GM19023 (cell line): ENCODE data around the gene CDX1.

ENCODE experiments used
- ATAC-seq: cut with Tn5 transposase; IDR thresholded peaks from one replicate; pipeline ENCODE4 v1.9.1; 2021; ENCODE audit warnings: mild to moderate bottlenecking, moderate library complexity; ENCODE audit not compliant: unreplicated experiment

CDX1 gene

DNA sequence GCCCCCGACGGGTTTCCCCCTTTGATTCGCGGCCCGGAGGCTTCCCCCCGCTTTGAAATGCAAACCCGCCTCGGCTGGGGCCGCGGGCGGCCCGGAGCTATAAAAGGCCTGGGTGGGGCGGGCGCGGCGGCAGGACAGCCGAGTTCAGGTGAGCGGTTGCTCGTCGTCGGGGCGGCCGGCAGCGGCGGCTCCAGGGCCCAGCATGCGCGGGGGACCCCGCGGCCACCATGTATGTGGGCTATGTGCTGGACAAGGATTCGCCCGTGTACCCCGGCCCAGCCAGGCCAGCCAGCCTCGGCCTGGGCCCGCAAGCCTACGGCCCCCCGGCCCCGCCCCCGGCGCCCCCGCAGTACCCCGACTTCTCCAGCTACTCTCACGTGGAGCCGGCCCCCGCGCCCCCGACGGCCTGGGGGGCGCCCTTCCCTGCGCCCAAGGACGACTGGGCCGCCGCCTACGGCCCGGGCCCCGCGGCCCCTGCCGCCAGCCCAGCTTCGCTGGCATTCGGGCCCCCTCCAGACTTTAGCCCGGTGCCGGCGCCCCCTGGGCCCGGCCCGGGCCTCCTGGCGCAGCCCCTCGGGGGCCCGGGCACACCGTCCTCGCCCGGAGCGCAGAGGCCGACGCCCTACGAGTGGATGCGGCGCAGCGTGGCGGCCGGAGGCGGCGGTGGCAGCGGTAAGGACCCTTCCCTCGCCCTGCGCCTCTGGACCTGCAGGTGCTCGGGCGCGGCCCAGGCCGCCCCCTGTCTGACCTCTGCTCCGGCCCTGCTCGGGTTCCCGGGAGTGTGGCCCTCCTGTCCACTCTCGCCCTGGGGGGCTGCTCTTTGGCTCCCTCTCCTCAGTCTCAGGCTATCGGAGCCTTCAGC, at the start of gene CDX1:
TSS of gene CDX1 (plus strand) at position 129 of the 862 bp plus-strand sequence. CDS start at position 228, 99 bp downstream.
- ATAC-seq: no peak

DNA sequence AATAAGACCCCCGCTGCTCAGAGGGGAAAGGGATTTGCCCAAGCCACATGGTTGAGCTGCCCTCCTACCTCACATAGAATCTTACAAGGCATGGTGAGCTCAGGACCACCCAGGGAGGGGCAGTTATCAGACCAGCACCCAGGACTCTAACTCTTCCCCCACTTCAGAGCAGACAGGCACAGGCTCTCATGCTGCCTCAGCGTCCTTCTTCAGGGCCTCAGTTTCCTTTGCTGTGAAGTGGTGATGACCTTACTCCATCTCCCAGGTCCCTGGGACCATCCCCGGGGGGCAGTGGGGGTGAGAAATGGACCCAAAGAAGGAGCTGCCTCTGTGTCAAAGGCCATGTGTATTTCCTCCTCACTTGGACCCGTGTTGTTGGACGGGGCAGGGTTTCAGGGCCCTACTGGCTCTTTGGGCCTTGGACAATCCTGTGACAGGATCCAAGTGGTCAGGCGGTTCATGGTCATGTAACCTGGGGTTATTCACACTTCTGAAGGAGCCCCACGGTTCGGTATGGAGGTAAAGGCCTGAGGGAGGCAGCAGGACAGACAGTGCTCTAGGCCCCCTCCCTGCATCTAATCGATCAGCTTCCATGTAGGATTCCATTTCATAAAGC, 48.5 kb upstream of the CDX1 start:
- ATAC-seq: no peak

DNA sequence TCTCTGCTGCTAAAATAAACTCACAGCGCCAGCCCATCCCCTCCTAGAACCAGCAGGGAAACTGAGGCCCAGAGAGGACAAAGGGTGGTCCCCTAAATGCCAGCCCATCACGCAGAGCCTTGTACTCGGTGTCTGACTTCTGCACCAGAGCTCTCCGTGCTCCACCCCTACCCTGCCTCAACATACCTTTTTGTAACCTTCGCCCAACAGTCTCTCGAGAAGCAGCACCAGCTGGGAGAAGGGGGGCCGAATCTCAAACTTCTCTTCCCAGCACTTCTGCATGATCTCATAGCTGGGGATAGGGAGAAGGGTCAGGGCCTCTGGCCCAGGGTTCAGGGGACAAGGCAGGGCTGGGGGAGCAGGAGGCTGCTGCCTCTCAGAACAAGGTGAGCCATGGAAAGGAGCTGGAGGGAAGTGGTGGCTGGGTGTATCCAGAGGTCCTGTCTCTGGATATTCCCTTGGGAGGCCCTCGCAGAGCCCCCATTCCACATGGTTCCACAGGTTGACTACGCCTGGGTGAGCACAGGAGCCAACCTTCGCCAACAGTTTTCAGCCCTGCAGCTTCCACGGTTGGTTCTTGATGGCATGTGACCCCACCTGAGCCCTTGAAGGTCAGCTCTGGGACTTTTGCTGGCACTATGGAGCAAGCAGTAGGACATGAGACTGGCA, 47.9 kb upstream of the CDX1 start:
- no peak for ATAC-seq

DNA sequence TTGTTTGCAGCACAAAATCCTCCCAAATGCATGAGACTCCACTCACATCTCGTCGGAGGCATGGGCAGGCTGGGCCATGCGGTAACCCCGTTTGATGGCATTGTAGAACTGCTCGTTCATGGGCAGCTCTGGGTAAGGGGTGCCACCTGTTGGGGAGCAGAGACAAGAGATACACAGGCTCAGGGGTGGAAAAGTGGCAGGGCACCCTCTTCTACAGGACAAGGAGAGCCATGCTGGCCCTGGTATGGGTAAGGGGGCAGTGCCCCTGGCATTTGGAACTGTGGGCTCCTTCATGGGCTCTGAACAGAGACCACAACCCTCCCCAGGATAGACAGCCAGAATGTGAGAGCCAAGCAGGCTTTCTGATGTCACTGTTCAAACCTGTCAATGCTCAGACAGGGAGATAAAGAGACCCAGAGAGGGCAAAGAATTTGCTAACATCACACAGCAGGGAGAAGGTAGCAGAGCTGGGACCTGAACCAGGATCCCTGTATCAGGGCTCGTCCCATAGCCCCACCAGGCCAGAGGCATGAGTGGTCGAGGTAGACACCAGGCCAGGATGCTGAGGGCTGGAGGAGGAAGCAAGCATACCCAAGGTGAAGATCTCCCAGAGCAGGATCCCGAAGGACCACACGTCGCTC, 47.0 kb upstream of the CDX1 start:
- ATAC-seq: no peak

DNA sequence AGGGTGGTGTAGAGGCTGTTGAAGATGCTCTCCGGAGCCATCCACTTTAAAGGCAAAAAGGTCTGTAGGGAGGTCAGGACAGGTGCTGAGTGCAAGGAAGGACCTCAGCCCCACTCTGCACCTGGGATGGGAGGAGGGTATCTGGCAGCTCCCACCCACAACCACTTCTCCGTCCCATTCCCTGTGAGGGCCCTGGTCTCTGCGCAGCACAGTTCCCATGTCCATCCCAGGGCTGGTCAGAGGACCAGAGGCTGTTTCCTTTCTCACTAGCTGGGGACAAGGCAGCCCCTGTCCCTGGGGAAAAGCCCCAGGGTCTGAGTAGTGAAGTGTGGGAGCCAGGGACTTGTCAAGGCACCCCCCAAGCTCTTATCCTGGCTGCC, 46.5 kb upstream of the CDX1 start:
- no peak for ATAC-seq

DNA sequence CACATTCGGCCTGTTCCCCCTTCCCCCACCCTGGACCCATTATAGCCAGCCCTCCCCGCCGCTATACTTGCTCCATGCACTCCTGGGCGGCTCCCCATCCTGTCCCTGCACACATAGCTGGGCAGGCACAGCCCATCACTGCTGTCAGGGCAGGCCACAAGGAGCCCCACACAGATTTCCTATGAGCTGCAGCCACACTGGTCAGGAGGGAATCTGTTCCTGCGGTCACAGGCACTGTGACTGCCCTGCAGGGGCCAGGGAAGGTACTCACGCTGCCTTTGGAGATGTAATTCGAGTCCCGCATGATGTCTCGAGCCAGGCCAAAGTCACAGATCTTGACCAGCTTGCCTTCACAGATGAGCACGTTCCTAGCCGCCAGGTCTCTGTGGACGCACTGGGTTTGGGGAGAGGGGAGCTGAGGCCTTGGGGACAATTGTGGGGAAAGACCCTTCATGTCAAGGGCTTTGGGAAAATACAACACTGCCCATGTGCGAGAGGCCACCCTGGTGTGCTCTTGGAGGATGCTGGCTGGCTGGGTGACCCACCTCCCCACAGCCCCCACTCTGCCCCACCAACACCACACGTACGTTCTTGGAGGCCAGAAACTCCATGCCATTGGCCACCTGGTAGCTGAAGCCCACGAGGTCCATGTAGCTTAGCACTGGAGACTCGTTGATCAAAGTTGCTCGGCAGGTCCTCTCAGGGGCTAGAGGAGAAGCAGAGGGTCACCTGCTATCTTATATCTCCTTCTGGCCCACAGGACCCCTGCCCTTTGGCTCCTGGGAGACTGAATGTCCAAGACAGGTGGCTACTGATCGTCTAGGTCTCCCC, 45.7 kb upstream of the CDX1 start:
- no peak for ATAC-seq

DNA sequence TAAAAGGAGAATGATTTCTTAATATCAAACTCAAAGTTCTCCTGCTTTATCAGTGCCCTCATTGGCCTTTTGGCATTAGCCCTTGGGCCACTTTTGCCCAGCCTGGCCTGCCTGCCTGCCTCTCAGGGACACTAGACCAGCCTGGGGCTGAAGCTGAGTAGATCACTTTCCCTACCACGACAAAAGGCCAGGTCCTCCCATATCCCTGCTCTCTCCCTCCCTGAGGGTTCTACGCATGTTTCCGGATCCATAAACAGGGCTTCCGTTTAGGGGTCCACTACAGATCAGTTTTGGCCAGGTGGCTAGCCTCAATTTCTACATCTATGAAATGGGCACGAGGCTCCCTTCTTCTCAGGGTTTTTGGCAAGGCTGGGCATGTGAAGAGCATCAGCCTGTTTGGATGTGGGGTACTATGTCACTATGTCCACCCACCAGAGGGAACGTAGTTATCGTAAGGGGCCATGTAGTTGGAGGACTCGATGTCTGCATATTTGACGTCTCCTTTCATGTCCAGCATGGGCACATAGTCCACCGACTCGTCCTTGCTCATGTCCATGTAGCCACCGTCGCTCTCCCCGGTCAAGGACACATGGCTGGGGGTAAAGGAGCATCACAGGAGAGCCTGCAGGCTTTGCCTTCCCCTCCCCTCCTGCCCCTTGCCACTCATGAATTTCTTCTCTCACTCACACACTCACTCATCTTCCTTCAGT, 45.0 kb upstream of the CDX1 start:
- no peak for ATAC-seq

DNA sequence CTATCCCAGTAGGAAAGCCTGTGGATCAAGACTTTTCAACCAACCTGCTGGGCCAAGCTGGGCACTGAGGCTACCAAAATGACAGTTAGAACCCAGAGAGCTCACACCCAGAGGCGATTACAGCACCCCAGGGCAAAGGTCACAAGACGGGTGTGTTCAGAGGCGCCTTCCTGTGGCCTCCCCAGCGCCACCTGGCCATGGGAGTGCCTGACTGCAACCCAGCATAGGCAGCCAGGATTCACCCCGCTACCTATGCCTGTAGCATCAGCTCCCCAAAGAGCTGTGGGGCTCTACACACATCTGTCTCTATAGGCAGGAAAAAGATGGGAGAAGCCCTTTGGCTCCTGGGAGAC, 44.4 kb upstream of the CDX1 start:
- ATAC-seq: peak; percentile 83

DNA sequence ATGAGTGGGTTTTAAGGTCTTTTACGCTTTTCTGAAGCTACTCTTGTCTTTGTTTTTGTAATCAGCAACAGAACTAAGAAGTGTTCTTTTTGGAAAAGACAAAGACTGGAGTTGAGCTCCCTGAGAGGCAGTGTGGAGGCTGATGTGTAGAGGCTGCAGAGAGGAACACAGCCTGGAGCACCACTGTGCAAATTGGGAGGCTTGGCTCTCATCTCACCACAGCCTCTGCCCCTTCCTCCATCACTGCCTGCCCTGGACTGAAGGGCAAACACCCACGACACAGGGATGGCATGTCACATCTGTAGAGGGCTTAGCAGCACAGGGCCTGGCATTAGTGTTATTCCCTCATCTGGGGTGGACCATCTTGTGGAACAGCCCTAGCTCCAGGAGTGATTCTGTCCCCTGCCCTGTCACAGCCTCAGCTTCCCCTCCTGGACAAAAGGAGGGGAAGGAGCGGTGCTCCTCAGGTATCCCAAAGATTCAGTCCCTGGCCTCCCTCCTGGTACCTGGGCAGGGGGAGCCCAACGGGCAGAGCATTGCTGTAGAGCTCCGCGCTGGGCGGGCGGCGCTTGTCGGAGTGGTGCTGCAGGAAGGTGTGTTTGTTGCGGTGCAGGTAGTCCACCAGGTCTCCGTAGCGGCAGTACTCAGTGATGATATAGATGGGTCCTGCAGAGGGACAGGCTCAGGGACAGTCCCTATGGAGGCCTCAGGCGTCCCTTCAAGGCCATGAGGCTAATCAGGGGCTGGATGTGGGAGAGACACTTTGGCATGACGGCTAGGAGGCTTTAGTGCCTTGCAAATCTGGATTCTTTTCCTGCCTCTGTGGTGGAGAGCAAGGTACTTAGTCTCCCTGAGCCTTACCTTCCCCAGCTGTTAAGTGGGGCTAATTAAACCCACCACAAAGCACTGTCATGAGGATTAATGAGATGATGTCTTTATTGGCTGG, 43.8 kb upstream of the CDX1 start:
- no peak for ATAC-seq

DNA sequence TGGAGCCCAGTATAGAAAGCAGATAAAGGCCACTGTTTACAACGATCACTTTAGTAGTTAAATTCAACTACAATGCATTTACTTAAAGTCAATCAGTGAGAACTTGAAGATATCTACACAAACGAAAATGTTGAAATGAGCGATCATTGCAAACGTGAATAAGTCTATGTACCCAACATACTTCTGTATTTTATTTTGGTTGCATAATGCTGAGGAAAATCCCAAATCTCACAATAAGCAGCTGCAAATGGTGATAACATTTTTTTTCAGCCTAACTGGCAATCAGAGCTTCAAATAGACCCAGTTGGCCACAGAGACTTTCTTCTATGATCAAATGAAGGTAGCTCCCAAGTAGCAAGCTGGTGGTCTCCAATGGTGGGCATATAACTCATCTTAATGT, 43.0 kb upstream of the CDX1 start:
- ATAC-seq: no peak

DNA sequence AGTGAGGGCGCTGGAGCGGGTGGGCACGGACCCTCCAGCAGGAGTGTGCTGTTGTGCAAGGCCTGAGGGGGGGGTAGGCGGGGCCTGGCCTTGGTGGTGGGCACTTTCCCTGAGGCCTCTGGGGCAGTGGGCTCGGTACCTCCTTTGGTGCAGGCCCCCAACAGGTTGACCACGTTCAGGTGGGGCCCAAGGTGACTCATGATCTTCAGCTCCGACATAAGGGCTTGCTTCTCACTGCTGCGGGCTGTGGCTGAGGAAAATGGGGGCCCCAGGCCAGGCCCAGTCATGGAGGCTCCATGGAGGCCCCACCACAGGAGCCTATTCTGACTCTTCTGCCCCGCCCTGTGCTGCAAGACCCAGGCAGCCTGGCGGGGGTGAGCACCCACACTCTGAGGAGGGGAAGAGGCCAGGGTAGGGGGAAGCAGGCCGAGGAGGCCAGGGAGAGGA, 42.4 kb upstream of the CDX1 start:
- no peak for ATAC-seq

DNA sequence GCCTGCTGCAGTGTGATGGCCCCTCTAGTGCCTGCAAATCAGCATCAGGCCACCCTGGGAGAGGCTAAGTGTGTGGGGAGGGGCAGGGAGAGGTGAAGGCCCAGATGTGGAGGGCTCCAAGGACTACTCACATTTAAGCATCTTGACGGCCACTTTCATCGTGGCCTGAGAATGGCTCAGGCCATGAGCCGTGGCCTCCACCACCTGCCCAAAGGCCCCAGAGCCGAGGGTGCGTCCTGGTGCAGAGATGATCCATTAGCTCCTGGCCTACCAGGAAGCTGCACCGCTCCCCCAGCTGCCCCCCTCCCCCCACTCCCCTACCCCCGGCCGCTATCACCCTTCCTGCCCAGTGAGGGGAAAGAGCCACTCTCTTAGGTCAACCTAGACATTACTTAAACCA, 42.0 kb upstream of the CDX1 start:
- no peak for ATAC-seq

DNA sequence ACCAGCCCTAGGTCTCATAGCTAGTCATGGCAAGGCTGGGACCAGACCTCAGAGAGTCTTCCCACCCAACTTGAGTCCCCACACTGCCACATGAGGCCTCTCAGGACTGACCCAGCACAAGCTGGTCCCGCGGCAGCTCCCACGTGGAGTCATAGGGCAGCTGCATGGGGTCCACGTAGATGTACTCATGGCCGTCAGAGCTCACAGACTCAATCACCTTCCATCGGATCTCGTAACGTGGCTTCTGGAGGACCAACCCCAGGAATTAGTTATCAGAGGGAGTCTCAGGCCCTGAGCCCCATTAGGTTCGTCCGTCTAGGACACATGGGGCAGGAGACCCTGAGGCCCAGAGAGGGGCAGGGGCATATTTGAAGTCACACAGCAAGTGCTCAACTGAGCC, 41.2 kb upstream of the CDX1 start:
- no peak for ATAC-seq

DNA sequence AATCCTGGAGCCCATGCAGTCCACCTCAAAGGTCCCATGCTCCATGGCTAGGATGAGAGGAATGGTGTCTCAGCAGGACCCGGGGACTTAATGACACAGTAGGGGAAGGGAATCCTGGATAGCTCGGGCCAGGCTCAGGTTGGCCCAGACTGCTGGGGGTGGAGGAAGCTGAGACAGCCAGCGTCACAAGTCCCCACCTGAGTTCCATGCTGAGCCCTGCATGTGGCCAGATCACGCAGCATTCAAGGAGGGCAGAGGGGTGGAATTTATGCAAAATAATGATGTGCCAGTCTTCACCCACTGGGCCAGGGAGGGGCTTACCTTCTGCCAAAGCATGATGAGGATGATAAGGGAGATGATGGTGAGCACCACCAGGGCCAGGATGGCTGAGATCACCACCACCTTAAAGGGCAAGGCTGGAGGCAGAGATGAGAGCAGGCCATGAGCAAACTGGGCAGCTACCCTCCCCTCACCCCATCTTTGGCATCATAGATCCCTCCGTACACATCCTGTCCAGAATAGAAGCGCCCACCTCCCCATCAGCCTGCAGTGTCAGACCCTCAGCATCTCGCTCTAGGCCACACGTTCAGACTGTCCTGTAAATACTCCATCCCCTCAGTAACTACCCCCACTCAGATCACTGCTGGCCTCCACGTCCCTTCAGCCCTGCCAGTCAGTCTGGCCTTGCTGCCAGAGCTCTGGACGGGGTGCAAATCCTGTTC, 40.2 kb upstream of the CDX1 start:
- ATAC-seq: no peak

DNA sequence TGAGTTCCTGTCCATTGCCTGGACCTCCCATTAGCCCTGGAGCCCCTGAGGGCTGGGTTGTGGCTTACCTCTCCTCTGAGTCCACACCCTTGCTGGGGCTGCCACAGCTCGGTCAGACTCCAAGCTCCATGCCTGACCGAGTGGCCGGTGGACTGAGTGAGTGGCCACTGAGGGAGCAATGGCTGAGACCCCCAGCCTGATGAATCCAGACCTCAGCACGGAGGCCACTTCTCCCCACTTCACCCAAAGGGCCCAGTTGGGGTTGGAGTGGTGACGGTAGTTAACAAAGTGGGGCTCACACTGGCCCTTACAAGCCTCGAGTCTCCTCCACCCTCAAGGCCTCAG, 39.7 kb upstream of the CDX1 start:
- ATAC-seq: no peak

DNA sequence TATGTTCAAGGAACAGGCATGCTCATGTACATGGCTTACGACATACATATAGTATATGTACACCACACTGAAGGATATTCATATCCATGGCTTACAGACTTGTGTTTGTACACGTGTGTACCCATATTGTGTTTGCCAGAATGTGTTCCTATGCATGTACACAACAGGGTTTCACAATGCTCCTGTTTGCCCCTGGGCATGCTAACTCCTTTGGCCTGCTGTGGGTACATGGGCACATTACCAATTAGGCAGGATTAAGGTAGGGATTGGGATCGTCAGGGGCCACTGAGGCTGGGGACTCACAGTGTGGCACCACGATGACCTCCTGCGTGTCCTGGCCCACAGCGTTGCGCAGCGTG, 37.1 kb upstream of the CDX1 start:
- no peak for ATAC-seq

DNA sequence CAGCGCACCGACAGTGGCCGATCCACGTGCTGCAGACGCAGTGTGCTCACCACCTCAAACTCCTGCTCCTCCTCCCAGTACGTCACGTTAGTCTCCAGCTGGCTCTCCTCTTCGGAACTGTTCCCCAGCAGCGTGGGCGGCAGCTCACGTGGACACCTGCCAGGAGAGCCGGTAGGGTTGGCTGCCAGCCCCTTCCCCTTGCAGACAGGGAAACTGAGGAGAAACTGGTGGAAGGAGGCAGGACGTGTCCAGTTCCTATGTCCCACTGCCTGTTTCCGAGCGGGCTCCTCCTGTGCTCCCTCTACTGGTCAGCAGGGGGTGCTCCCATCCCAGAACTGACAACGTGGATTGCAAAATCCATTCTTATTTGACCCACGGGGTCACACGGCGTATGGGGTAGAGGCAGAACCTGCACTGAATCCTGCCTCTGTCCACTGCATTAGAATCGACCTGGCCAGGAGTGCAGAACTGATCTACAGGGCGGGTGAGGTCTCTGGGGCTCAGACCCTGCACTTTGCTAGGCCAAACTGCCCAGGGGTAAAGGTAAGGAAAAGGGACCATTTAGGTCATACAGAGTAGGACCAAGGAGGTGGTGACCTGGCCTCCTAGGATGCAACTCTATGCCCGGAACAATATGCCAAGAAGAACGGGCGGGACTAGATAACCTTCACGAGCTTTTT, 36.6 kb upstream of the CDX1 start:
- no peak for ATAC-seq

DNA sequence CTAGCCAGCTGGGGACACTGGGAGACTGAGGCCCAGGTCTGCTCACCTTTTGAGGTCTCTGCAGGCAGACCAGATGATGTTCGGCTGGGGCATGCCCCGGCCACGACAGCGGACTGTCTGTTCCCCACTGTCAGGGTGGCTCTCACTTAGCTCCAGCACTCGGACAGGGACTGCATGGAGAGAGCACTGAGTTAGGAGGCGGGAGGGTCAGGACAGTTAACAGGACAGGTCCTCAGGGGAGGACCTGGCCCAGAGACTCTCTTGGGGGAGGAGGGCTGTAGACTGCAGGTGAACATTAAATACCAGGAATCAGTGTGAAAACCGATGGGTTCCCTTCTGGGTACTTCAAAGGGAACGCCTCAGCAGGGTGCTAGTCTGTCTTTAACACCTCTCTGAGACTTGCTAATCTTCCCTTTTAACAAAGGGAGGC, 36.1 kb upstream of the CDX1 start:
- no peak for ATAC-seq
